GM18526 (cell line): ENCODE results near the gene HEG1.

Experiments
- POLR2A ChIP-seq: IDR thresholded peaks from 3 replicates; pipeline ENCODE4 v1.6.1; 2011; ENCODE audit not compliant: insufficient read length; ENCODE audit errors: extremely low read depth

The HEG1 gene

GRCh38 chr3:124997303-124998246 is 58.2 kb downstream of the HEG1 start:
- TF ChIP-seq POLR2A, result no peak

GRCh38 chr3:124995460-124995994 is 60.3 kb downstream of the HEG1 start:
- no peak for TF ChIP-seq POLR2A

- TF ChIP-seq POLR2A, result no peak
These were observed 62.3 kb downstream of the HEG1 start for GRCh38 chr3:124993466-124993865.

- no peak for TF ChIP-seq POLR2A
These were observed 63.8 kb downstream of the HEG1 start for GRCh38 chr3:124992041-124992440.

- no peak for TF ChIP-seq POLR2A
These were observed 69.3 kb downstream of the HEG1 start for GRCh38 chr3:124986192-124987143.

GRCh38 chr3:124985349-124985748 is 70.4 kb downstream of the HEG1 start:
- no peak for TF ChIP-seq POLR2A

- no peak for TF ChIP-seq POLR2A
These were observed 71.0 kb downstream of the HEG1 start for GRCh38 chr3:124984754-124985153.

- TF ChIP-seq POLR2A, result no peak
These were observed 72.9 kb downstream of the HEG1 start for GRCh38 chr3:124982855-124983254.

GRCh38 chr3:124981472-124981871 is 74.3 kb downstream of the HEG1 start:
- no peak for TF ChIP-seq POLR2A

GRCh38 chr3:124978627-124979026 is 77.2 kb downstream of the HEG1 start:
- TF ChIP-seq POLR2A, result no peak

- TF ChIP-seq POLR2A, result no peak
These were observed 79.4 kb downstream of the HEG1 start for GRCh38 chr3:124976383-124976782.

GRCh38 chr3:124974691-124975090 is 81.1 kb downstream of the HEG1 start:
- TF ChIP-seq POLR2A, result no peak

- no peak for TF ChIP-seq POLR2A
These were observed 82.5 kb downstream of the HEG1 start for GRCh38 chr3:124973290-124973689.

- TF ChIP-seq POLR2A, result no peak
These were observed 83.3 kb downstream of the HEG1 start for GRCh38 chr3:124972457-124972856.

GRCh38 chr3:124969963-124970722 is 85.7 kb downstream of the HEG1 start:
- no peak for TF ChIP-seq POLR2A

GRCh38 chr3:124969190-124969589 is 86.6 kb downstream of the HEG1 start:
- TF ChIP-seq POLR2A, result no peak
